Esophagus squamous epithelium (tissue), 4 donors: ENCODE measurements around the gene DSC1.

ENCODE experiments used
- POLR2A ChIP-seq, 4 donors: fragments of 450-650 bp; IDR thresholded peaks; one replicate each; pipeline ENCODE4 v1.6.1; 2017; ENCODE audit warnings: antibody characterized with exemption in 4 of 4, mild to moderate bottlenecking in 4 of 4, moderate library complexity in 3 of 4
- TF ChIP-seq, protein P1 (sequence below), 6 experiments: fragments of 450-650 bp in 4 of 6; fragments of 200-600 bp in 2 of 6; sonication (generic) in 2 of 6; IDR thresholded peaks; one replicate each; pipeline ENCODE4 v1.5.1; 2016 to 2019; ENCODE audit warnings: antibody characterized with exemption in 6 of 6, mild to moderate bottlenecking in 4 of 6, moderate library complexity in 4 of 6

DNA sequence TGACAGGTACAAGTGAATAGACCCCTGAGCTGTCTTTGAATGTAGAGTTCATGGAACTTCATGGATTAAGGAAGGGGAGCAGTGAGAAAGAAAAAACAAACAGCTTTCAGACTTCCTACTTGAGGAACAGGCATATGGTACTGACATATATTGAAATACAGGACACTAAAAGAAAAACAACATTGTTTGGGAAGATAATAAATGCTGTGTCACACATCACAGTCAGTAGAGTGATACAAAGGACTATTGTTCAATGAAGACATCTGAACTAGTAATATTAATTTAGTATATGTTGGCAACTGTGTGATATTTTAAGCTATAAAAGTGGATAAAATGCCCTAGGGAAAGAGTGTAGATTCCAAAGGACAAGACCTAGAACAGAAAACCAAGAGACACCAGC lies 63.8 kb downstream of the DSC1 start:
- TF ChIP-seq, protein P1, sequence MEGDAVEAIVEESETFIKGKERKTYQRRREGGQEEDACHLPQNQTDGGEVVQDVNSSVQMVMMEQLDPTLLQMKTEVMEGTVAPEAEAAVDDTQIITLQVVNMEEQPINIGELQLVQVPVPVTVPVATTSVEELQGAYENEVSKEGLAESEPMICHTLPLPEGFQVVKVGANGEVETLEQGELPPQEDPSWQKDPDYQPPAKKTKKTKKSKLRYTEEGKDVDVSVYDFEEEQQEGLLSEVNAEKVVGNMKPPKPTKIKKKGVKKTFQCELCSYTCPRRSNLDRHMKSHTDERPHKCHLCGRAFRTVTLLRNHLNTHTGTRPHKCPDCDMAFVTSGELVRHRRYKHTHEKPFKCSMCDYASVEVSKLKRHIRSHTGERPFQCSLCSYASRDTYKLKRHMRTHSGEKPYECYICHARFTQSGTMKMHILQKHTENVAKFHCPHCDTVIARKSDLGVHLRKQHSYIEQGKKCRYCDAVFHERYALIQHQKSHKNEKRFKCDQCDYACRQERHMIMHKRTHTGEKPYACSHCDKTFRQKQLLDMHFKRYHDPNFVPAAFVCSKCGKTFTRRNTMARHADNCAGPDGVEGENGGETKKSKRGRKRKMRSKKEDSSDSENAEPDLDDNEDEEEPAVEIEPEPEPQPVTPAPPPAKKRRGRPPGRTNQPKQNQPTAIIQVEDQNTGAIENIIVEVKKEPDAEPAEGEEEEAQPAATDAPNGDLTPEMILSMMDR (IDR thresholded peaks at IDR 0.05), result no peak
- TF ChIP-seq POLR2A (IDR thresholded peaks at IDR 0.05), result no peak
